H1 (cell line): ENCODE data around the gene CAPN1. TPM values are rescaled to one million over a fixed set of nuclear protein-coding genes. Genes with fewer than 3 reads are reported as not detected.

Experiments
- ATF2 ChIP-seq: IDR thresholded peaks from 2 replicates; pipeline ENCODE4 v1.6.1; 2012; ENCODE audit warnings: low read length, inconsistent platforms
- BCL11A ChIP-seq, 2 experiments: IDR thresholded peaks; one replicate each; pipeline ENCODE4 v1.6.1; 2011; ENCODE audit warnings: low read depth in 2 of 2, low read length in 2 of 2, mild to moderate bottlenecking in 2 of 2
- CHD7 ChIP-seq: fragments of 300-600 bp; sonication (generic); IDR thresholded peaks from 2 replicates; pipeline ENCODE4 v1.7.1; 2012; ENCODE audit warnings: low read length, moderate library complexity, mild to moderate bottlenecking, inconsistent platforms; ENCODE audit not compliant: insufficient replicate concordance
- GABPA ChIP-seq: IDR thresholded peaks from 2 replicates; pipeline ENCODE4 v1.6.1; 2011; ENCODE audit warnings: mild to moderate bottlenecking, low read length, moderate library complexity, borderline replicate concordance; ENCODE audit not compliant: insufficient read depth
- HDAC2 ChIP-seq, 2 experiments: fragments of 300-600 bp in 1 of 2; sonication (generic) in 1 of 2; IDR thresholded peaks; 2 replicates each; pipeline ENCODE4 v1.6.1; 2011 to 2012; ENCODE audit warnings: low read depth in 2 of 2, low read length in 2 of 2, mild to moderate bottlenecking in 2 of 2, moderate library complexity in 2 of 2, borderline replicate concordance in 1 of 2, inconsistent platforms in 1 of 2
- JUND ChIP-seq: IDR thresholded peaks from 2 replicates; pipeline ENCODE4 v1.6.1; 2011; ENCODE audit warnings: mild to moderate bottlenecking, improper control_type of control experiment, low read length
- PHF8 ChIP-seq: fragments of 200-600 bp; sonication (generic); conservative IDR thresholded peaks from 2 replicates; pipeline ENCODE4 v1.7.1; 2012; ENCODE audit warnings: low read depth, mild to moderate bottlenecking, inconsistent platforms, low read length, moderate library complexity
- SIX5 ChIP-seq: IDR thresholded peaks from 2 replicates; pipeline ENCODE4 v1.6.1; 2011; ENCODE audit warnings: mild to moderate bottlenecking, low read depth, low read length
- SRF ChIP-seq: IDR thresholded peaks from 2 replicates; pipeline ENCODE4 v1.6.1; 2011; ENCODE audit warnings: mild to moderate bottlenecking, low read depth, low read length, moderate library complexity
- TAF1 ChIP-seq: IDR thresholded peaks from 2 replicates; pipeline ENCODE4 v1.6.1; 2011; ENCODE audit warnings: mild to moderate bottlenecking, low read depth, low read length
- polyA plus RNA-seq, 7 experiments: library from polyadenylated mRNA; depleted of rRNA in 3 of 7; stranded (reverse) in 5 of 7; unstranded in 2 of 7; fragments of >200 nt in 5 of 7; fragments of 200-250 nt in 2 of 7; gene quantifications; 1 replicate in 5 of 7; 2 replicates in 1 of 7; 4 replicates in 1 of 7; pipeline versions ENCODE4 v1.2.1 to v1.2.3, GENCODE V29; 2011 to 2013; ENCODE audit warnings: missing spikeins in 2 of 7, mixed read lengths in 2 of 7
- total RNA-seq: library from RNA; stranded (reverse); fragmentation: NEBNext Ultra II Directional; extraction: Animal tissue kit (Norgen Biotek cat#: 25700); gene quantifications from 2 replicates; pipeline ENCODE4 v1.2.1, GENCODE V29; 2021

Gene CAPN1
- total and polyA plus RNA-seq, 2 of the 8 experiments (the other 6 are each of a cell fraction or from before 2014, with no cell fraction given) = 194 to 233 TPM

DNA sequence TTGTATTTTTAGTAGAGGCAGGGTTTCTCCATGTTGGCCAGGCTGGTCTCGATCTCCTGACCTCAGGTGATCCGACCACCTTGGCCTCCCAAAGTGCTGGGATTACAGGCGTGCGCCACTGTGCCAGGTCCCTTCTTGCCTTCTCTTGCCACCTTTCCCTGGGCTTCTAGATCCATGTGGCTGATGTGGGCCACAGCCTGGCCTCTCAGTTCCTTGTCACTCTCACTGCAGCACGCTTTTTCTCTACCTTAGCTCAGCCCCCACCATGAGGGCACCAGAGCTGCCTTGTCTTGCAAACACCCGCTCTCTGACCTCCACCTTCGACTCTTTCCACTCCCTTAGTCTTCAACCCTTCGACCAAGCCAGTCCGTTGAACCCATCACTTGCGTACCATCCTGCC, 7.5 kb downstream of the CAPN1 start (continued):
- TF ChIP-seq ATF2 (no peak), SIX5 (no peak), PHF8 (no peak), HDAC2 (IDR thresholded peaks at IDR 0.05; ENCODE audit: borderline replicate concordance in 1 of 2, low read depth in 2 of 2, low read length in 2 of 2) (no peak), SRF (no peak), GABPA (no peak), TAF1 (no peak), CHD7 (no peak), JUND (no peak), BCL11A (IDR thresholded peaks at IDR 0.05; ENCODE audit: low read depth in 2 of 2, low read length in 2 of 2) (no peak)
